ENCODE measurements around the gene ZNF804A.
"Not testable (repeated sequence)": the region's sequence is repeated elsewhere in the genome, so short reads cannot be mapped to it uniquely, and the experiment has no call there.

The ZNF804A gene

GRCh38 chr2:184834699-184835397 is 236.5 kb downstream of the ZNF804A start:
- DNase-seq (ENCODE audit: low spot score) = no peak

- no peak for DNase-seq (ENCODE audit: low spot score)
These were observed 237.0 kb downstream of the ZNF804A start for GRCh38 chr2:184835398-184835715.

- DNase-seq (ENCODE audit: low spot score) = no peak
These were observed 249.0 kb downstream of the ZNF804A start for GRCh38 chr2:184847331-184847730.

GRCh38 chr2:184849516-184849915 is 251.2 kb downstream of the ZNF804A start:
- no peak for DNase-seq (ENCODE audit: low spot score)

GRCh38 chr2:184851576-184851975 is 253.2 kb downstream of the ZNF804A start:
- DNase-seq (ENCODE audit: low spot score) = no peak

GRCh38 chr2:184859187-184859586 is 260.9 kb downstream of the ZNF804A start:
- no peak for DNase-seq (ENCODE audit: low spot score)

- no peak for DNase-seq (ENCODE audit: low spot score)
These were observed 262.4 kb downstream of the ZNF804A start for GRCh38 chr2:184860744-184861143.

GRCh38 chr2:184875212-184875611 is 276.9 kb downstream of the ZNF804A start:
- no peak for DNase-seq (ENCODE audit: low spot score)

- DNase-seq (ENCODE audit: low spot score) = no peak
These were observed 277.6 kb downstream of the ZNF804A start for GRCh38 chr2:184875911-184876310.

GRCh38 chr2:184877909-184878308 is 279.6 kb downstream of the ZNF804A start:
- DNase-seq (ENCODE audit: low spot score) = no peak

GRCh38 chr2:184879671-184880070 is 281.3 kb downstream of the ZNF804A start:
- no peak for DNase-seq (ENCODE audit: low spot score)

GRCh38 chr2:184886585-184886984 is 288.3 kb downstream of the ZNF804A start:
- DNase-seq (ENCODE audit: low spot score) = not testable (repeated sequence)

GRCh38 chr2:184890311-184890710 is 292.0 kb downstream of the ZNF804A start:
- DNase-seq (ENCODE audit: low spot score) = no peak

GRCh38 chr2:184904991-184905390 is 306.7 kb downstream of the ZNF804A start:
- DNase-seq (ENCODE audit: low spot score) = no peak

- DNase-seq (ENCODE audit: low spot score) = no peak
These were observed 307.8 kb downstream of the ZNF804A start for GRCh38 chr2:184906160-184906559.

GRCh38 chr2:184906709-184907108 is 308.4 kb downstream of the ZNF804A start:
- no peak for DNase-seq (ENCODE audit: low spot score)

- no peak for DNase-seq (ENCODE audit: low spot score)
These were observed 310.6 kb downstream of the ZNF804A start for GRCh38 chr2:184908966-184909365.

- DNase-seq (ENCODE audit: low spot score) = no peak
These were observed 322.2 kb downstream of the ZNF804A start for GRCh38 chr2:184920451-184920965.

GRCh38 chr2:184921676-184922075 is 323.3 kb downstream of the ZNF804A start:
- no peak for DNase-seq (ENCODE audit: low spot score)

GRCh38 chr2:184923751-184924150 is 325.4 kb downstream of the ZNF804A start:
- no peak for DNase-seq (ENCODE audit: low spot score)

GRCh38 chr2:184927040-184927439 is 328.7 kb downstream of the ZNF804A start:
- no peak for DNase-seq (ENCODE audit: low spot score)

- DNase-seq (ENCODE audit: low spot score) = no peak
These were observed 338.4 kb downstream of the ZNF804A start for GRCh38 chr2:184936761-184937160.

GRCh38 chr2:184938221-184938985 is 340.1 kb downstream of the ZNF804A start:
- DNase-seq (ENCODE audit: low spot score) = no peak

Measured in LoVo (cell line).